ENCODE measurements around the gene PLXNA4. TPM values are rescaled to one million over a fixed set of nuclear protein-coding genes. Genes with fewer than 3 reads are reported as not detected.

The PLXNA4 gene
- total RNA-seq, 1 donor from 2014 or later, result 34.9 TPM

GRCh38 chr7:132270517-132270916, 305.8 kb downstream of the PLXNA4 start:
- DNase-seq (ENCODE audit: low spot score), result peak; percentile 38

GRCh38 chr7:132269718-132270117, 306.6 kb downstream of the PLXNA4 start:
- no peak for DNase-seq (ENCODE audit: low spot score)

GRCh38 chr7:132263151-132263550, 313.1 kb downstream of the PLXNA4 start:
- no peak for DNase-seq (ENCODE audit: low spot score)

GRCh38 chr7:132262160-132262470, 314.2 kb downstream of the PLXNA4 start:
- DNase-seq (ENCODE audit: low spot score), result no peak

GRCh38 chr7:132261327-132262159, 314.7 kb downstream of the PLXNA4 start:
- DNase-seq (ENCODE audit: low spot score), result no peak

- DNase-seq (ENCODE audit: low spot score), result no peak
Observed at GRCh38 chr7:132258231-132258630, 318.0 kb downstream of the PLXNA4 start.

- no peak for DNase-seq (ENCODE audit: low spot score)
Observed at GRCh38 chr7:132257253-132257652, 319.0 kb downstream of the PLXNA4 start.

- DNase-seq (ENCODE audit: low spot score), result no peak
Observed at GRCh38 chr7:132256721-132257212, 319.5 kb downstream of the PLXNA4 start.

- DNase-seq (ENCODE audit: low spot score), result peak; percentile 44
Observed at GRCh38 chr7:132255898-132256297, 320.4 kb downstream of the PLXNA4 start.

GRCh38 chr7:132255115-132255797, 321.0 kb downstream of the PLXNA4 start:
- no peak for DNase-seq (ENCODE audit: low spot score)

GRCh38 chr7:132254455-132254854, 321.8 kb downstream of the PLXNA4 start:
- DNase-seq (ENCODE audit: low spot score), result no peak

- no peak for DNase-seq (ENCODE audit: low spot score)
Observed at GRCh38 chr7:132252793-132253100, 323.5 kb downstream of the PLXNA4 start.

GRCh38 chr7:132251327-132251659, 325.0 kb downstream of the PLXNA4 start:
- no peak for DNase-seq (ENCODE audit: low spot score)

- no peak for DNase-seq (ENCODE audit: low spot score)
Observed at GRCh38 chr7:132250480-132251326, 325.6 kb downstream of the PLXNA4 start.

GRCh38 chr7:132249256-132249971, 326.9 kb downstream of the PLXNA4 start:
- DNase-seq (ENCODE audit: low spot score), result peak; percentile 20

GRCh38 chr7:132248841-132249240, 327.4 kb downstream of the PLXNA4 start:
- no peak for DNase-seq (ENCODE audit: low spot score)

- no peak for DNase-seq (ENCODE audit: low spot score)
Observed at GRCh38 chr7:132247995-132248618, 328.2 kb downstream of the PLXNA4 start.

GRCh38 chr7:132246591-132246990, 329.7 kb downstream of the PLXNA4 start:
- no peak for DNase-seq (ENCODE audit: low spot score)

GRCh38 chr7:132245539-132245938, 330.7 kb downstream of the PLXNA4 start:
- no peak for DNase-seq (ENCODE audit: low spot score)

- DNase-seq (ENCODE audit: low spot score), result no peak
Observed at GRCh38 chr7:132244903-132245480, 331.3 kb downstream of the PLXNA4 start.

GRCh38 chr7:132243463-132243862, 332.8 kb downstream of the PLXNA4 start:
- DNase-seq (ENCODE audit: low spot score), result peak; percentile 53
